Liver (tissue), 9 donors: ENCODE measurements around the gene HOXD12. TPM values are rescaled to one million over a fixed set of nuclear protein-coding genes. Genes with fewer than 3 reads are reported as not detected.

Experiments
- DNase-seq: peaks from one replicate; pipeline ENCODE4 v3.0.0-alpha.2; 2017; ENCODE audit warnings: low spot score
- H3K27ac ChIP-seq, 2 donors: one replicate each; pipeline ENCODE4 v1.7.0; 2013; ENCODE audit warnings: inconsistent platforms in 2 of 2, low read length in 2 of 2, control low read depth in 1 of 2, low read depth in 1 of 2, mild to moderate bottlenecking in 1 of 2
- H3K27me3 ChIP-seq, 4 donors: one replicate each; pipeline versions ENCODE4 v1.6.1 to v1.7.0; 2013; ENCODE audit warnings: low read length in 3 of 4, inconsistent platforms in 1 of 4, mild to moderate bottlenecking in 1 of 4, moderate library complexity in 1 of 4; ENCODE audit not compliant: control insufficient read depth in 4 of 4, insufficient read depth in 4 of 4
- H3K36me3 ChIP-seq, 4 donors: one replicate each; pipeline versions ENCODE4 v1.6.1 to v1.7.0; 2013; ENCODE audit warnings: low read length in 3 of 4, mild to moderate bottlenecking in 3 of 4, low read depth in 1 of 4, moderate library complexity in 1 of 4; ENCODE audit not compliant: control insufficient read depth in 4 of 4, insufficient read depth in 3 of 4
- H3K4me1 ChIP-seq, 4 donors: one replicate each; pipeline versions ENCODE4 v1.6.1 to v1.7.0; 2013; ENCODE audit warnings: low read length in 3 of 4, mild to moderate bottlenecking in 3 of 4, moderate library complexity in 1 of 4; ENCODE audit not compliant: control insufficient read depth in 4 of 4, insufficient read depth in 4 of 4
- H3K4me3 ChIP-seq, 3 donors: one replicate each; pipeline versions ENCODE4 v1.6.1 to v1.7.0; 2013; ENCODE audit warnings: low read length in 3 of 3, control low read depth in 1 of 3, low read depth in 1 of 3, mild to moderate bottlenecking in 1 of 3
- H3K9ac ChIP-seq, 2 donors: one replicate each; pipeline ENCODE4 v1.7.0; 2013; ENCODE audit warnings: low read length in 2 of 2, mild to moderate bottlenecking in 2 of 2, moderate library complexity in 2 of 2, control low read depth in 1 of 2, low read depth in 1 of 2
- H3K9me3 ChIP-seq, 4 donors: one replicate each; pipeline versions ENCODE4 v1.6.1 to v1.7.0; 2013; ENCODE audit warnings: low read length in 3 of 4; ENCODE audit not compliant: control insufficient read depth in 4 of 4
- ATF3 ChIP-seq: IDR thresholded peaks from 2 replicates; pipeline ENCODE4 v1.6.1; 2016; ENCODE audit warnings: antibody characterized with exemption
- CTCF ChIP-seq: fragments of 150-350 bp; IDR thresholded peaks from 2 replicates; pipeline ENCODE4 v1.5.1; 2017; ENCODE audit warnings: improper control_type of control experiment, low read depth, low read length; ENCODE audit not compliant: missing input control
- EGR1 ChIP-seq, 2 donors: IDR thresholded peaks; 2 replicates each; pipeline ENCODE4 v1.6.1; 2016 to 2018; ENCODE audit warnings: antibody characterized with exemption in 2 of 2, low read depth in 2 of 2
- FOXA1 ChIP-seq: IDR thresholded peaks from 2 replicates; pipeline ENCODE4 v1.6.1; 2016; ENCODE audit warnings: antibody characterized with exemption
- FOXA2 ChIP-seq: IDR thresholded peaks from 2 replicates; pipeline ENCODE4 v1.6.1; 2016; ENCODE audit warnings: antibody characterized with exemption
- GABPA ChIP-seq, 2 donors: IDR thresholded peaks in 1 of 2; conservative IDR thresholded peaks in 1 of 2; 2 replicates each; pipeline ENCODE4 v1.6.1; 2016; ENCODE audit warnings: antibody characterized with exemption in 2 of 2, mild to moderate bottlenecking in 1 of 2, moderate library complexity in 1 of 2
- HNF4A ChIP-seq, 2 donors: conservative IDR thresholded peaks; 2 replicates each; pipeline ENCODE4 v1.6.1; 2016; ENCODE audit warnings: antibody characterized with exemption in 2 of 2, mild to moderate bottlenecking in 2 of 2
- HNF4G ChIP-seq: IDR thresholded peaks from 2 replicates; pipeline ENCODE4 v1.6.1; 2016; ENCODE audit warnings: antibody characterized with exemption
- JUND ChIP-seq, 2 donors: IDR thresholded peaks; 2 replicates each; pipeline ENCODE4 v1.6.1; 2016; ENCODE audit warnings: antibody characterized with exemption in 2 of 2
- MAX ChIP-seq: IDR thresholded peaks from 2 replicates; pipeline ENCODE4 v1.6.1; 2016; ENCODE audit warnings: antibody characterized with exemption
- NR2F2 ChIP-seq: IDR thresholded peaks from 2 replicates; pipeline ENCODE4 v1.6.1; 2016; ENCODE audit warnings: antibody characterized with exemption
- RAD21 ChIP-seq, 2 donors: IDR thresholded peaks; 2 replicates each; pipeline ENCODE4 v1.6.1; 2016; ENCODE audit warnings: antibody characterized with exemption in 2 of 2, mild to moderate bottlenecking in 2 of 2
- REST ChIP-seq: IDR thresholded peaks from 2 replicates; pipeline ENCODE4 v1.6.1; 2016; ENCODE audit warnings: antibody characterized with exemption, mild to moderate bottlenecking
- RXRA ChIP-seq, 2 donors: IDR thresholded peaks; 2 replicates each; pipeline ENCODE4 v1.6.1; 2017 to 2018; ENCODE audit warnings: antibody characterized with exemption in 2 of 2, mild to moderate bottlenecking in 1 of 2
- SP1 ChIP-seq: IDR thresholded peaks from 2 replicates; pipeline ENCODE4 v1.6.1; 2018; ENCODE audit warnings: antibody characterized with exemption, mild to moderate bottlenecking
- TAF1 ChIP-seq: conservative IDR thresholded peaks from 2 replicates; pipeline ENCODE4 v1.6.1; 2016; ENCODE audit warnings: antibody characterized with exemption, mild to moderate bottlenecking
- YY1 ChIP-seq: IDR thresholded peaks from 2 replicates; pipeline ENCODE4 v1.6.1; 2016; ENCODE audit warnings: antibody characterized with exemption, mild to moderate bottlenecking
- WGBS: extraction: QIAGEN DNeasy Blood & Tissue Kit; methylation state at CpG from one replicate; pipeline ENCODE4 v1.1.7; 2013; 5-methylcytosine and 5-hydroxymethylcytosine counted together
- polyA plus RNA-seq, 2 donors: library from polyadenylated mRNA; stranded (reverse) in 1 of 2; unstranded in 1 of 2; fragments of 200-250 nt in 1 of 2; fragments of >200 nt in 1 of 2; fragmentation: Nextera tagmentation in 1 of 2; extraction: Ambion mirVana in 1 of 2; gene quantifications; one replicate each; pipeline versions ENCODE4 v1.2.1 to v1.2.3, GENCODE V29; 2013 to 2015
- total RNA-seq, 2 donors: library from RNA; depleted of rRNA; stranded (reverse); fragments of >200 nt; gene quantifications; one replicate each; pipeline ENCODE4 v1.2.3, GENCODE V29; 2014
- TF ChIP-seq, protein P1 (sequence below): IDR thresholded peaks from 2 replicates; pipeline ENCODE4 v1.6.1; 2016; ENCODE audit warnings: antibody characterized with exemption
- donor health status: healthy.
- donor health status: healthy.
- donor health status: healthy.
- donor health status: healthy.
- donor health status: healthy.

HOXD12 gene
- total and polyA plus RNA-seq, 4 donors = not detected

- DNase-seq = no peak
- TF ChIP-seq ATF3 (no peak), HNF4A (conservative IDR thresholded peaks at IDR 0.05) (no peak), YY1 (no peak), RAD21 (IDR thresholded peaks at IDR 0.05) (no peak), MAX (no peak), CTCF (no peak), NR2F2 (no peak), EGR1 (IDR thresholded peaks at IDR 0.05; ENCODE audit: low read depth in 2 of 2) (no peak), JUND (IDR thresholded peaks at IDR 0.05) (no peak), FOXA1 (no peak), HNF4G (no peak), TAF1 (no peak)
- TF ChIP-seq, protein P1, sequence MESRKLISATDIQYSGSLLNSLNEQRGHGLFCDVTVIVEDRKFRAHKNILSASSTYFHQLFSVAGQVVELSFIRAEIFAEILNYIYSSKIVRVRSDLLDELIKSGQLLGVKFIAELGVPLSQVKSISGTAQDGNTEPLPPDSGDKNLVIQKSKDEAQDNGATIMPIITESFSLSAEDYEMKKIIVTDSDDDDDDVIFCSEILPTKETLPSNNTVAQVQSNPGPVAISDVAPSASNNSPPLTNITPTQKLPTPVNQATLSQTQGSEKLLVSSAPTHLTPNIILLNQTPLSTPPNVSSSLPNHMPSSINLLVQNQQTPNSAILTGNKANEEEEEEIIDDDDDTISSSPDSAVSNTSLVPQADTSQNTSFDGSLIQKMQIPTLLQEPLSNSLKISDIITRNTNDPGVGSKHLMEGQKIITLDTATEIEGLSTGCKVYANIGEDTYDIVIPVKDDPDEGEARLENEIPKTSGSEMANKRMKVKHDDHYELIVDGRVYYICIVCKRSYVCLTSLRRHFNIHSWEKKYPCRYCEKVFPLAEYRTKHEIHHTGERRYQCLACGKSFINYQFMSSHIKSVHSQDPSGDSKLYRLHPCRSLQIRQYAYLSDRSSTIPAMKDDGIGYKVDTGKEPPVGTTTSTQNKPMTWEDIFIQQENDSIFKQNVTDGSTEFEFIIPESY = no peak
- Histone ChIP-seq H3K27me3 (peaks cover 0 to 9% (median 0%) of the 10 kb centered on the region in 4 donors), H3K4me3 (no peak overlapping the region), H3K9ac (no peak overlapping the region), H3K36me3 (no peaks in the 10 kb centered on the region), H3K9me3 (no peaks in the 10 kb centered on the region), H3K27ac (no peak overlapping the region), H3K4me1 (no peaks in the 10 kb centered on the region)
- WGBS = 28% methylated on average over 1 of the region's 1 CpG
Observed at GRCh38 chr2:176056406-176056805, 43.2 kb upstream of the HOXD12 start.

GRCh38 chr2:176063958-176064357, 35.6 kb upstream of the HOXD12 start:
- no peak overlapping the region for H3K4me3 ChIP-seq
- no peak overlapping the region for H3K9ac ChIP-seq
- DNase-seq = no peak
- H3K27me3 ChIP-seq = peaks cover 0 to 18% (median 11%) of the 10 kb centered on the region in 4 donors
- TF ChIP-seq JUND (IDR thresholded peaks at IDR 0.05) (no peak), YY1 (no peak), TAF1 (no peak), NR2F2 (no peak), HNF4G (no peak), GABPA (IDR thresholded peaks at IDR 0.05 in 1 of 2, conservative IDR thresholded peaks at IDR 0.05 in 1 of 2) (no peak), RXRA (IDR thresholded peaks at IDR 0.05) (no peak), CTCF (no peak), MAX (no peak), ATF3 (no peak), EGR1 (IDR thresholded peaks at IDR 0.05; ENCODE audit: low read depth in 2 of 2) (no peak), HNF4A (conservative IDR thresholded peaks at IDR 0.05) (no peak), SP1 (no peak), REST (no peak), FOXA2 (no peak)
- TF ChIP-seq, protein P1 = no peak
- H3K27ac ChIP-seq = no peak overlapping the region
- 53% methylated on average over 2 of the region's 2 CpGs for WGBS
- H3K4me1 ChIP-seq = peaks cover 10 to 21% (median 16%) of the 10 kb centered on the region in 4 donors
- H3K9me3 ChIP-seq = no peaks in the 10 kb centered on the region
- H3K36me3 ChIP-seq = no peaks in the 10 kb centered on the region
